AG08395 (cell line): Measurements from ENCODE around the gene ABCA4.

ENCODE experiments used
- DNase-seq: peaks from one replicate; pipeline ENCODE4 v3.0.0; 2012; ENCODE audit warnings: mixed read lengths, low spot score

The ABCA4 gene

GRCh38 chr1:94050675-94051074 lies 70.3 kb downstream of the ABCA4 start:
- DNase-seq: no peak

GRCh38 chr1:94050254-94050653 lies 70.7 kb downstream of the ABCA4 start:
- peak; percentile 40 for DNase-seq

DNA sequence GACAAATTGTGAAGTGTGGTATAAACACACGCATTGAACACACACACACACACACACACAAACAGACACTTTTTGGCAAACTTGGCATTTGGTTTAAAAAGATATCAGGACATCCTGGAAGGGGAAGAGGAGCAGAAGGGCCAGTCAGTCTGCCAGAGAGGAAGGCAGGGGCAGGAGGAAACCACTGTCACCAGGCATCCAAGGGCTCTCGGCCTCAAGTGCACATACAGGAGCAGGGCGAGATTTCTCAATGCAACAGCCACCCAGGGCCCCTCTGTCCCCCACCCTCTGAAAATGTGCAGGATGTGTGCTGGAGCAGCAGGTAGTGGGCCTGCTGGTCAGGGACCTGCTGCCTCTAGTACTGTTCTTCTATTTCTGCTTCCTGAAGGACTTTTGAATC lies 71.2 kb downstream of the ABCA4 start:
- DNase-seq: no peak

DNA sequence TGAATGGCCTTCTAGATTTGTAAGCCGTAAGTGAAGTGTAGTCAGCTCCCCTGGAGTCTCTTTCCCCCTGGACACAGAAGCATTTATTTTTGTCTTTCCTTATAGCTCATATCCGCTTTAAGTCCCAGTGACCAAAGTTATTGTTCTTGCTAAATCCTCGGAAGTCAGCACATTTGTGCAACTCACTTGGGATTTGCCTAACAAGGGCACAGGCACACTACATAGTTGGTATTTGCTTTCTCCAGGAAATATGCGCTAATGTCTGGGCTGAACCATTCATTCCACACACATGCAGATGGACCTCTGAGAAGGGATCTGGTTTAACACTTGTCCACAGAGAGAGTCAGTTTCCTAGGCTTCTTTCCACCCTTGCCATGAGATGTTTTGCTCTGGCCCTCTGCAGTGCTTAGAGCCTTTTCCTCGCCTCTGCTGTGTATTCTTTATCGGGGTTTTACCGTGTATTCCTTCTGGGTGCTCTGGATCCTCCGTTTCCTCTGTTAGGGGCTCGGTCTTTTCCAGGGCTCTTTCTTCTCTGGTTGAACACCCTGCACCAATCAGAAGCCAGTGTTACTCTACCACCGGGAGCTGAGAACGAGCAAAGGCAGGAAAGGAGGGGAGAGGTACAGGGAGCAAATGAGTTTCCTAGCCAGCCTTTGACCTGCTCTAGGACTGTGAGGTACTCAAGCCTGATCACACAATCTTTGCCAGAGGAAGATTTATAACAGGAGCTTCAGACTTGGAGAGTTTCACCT lies 72.4 kb downstream of the ABCA4 start:
- peak; percentile 72 for DNase-seq

- no peak for DNase-seq
These were observed 73.0 kb downstream of the ABCA4 start for GRCh38 chr1:94047949-94048348.

DNA sequence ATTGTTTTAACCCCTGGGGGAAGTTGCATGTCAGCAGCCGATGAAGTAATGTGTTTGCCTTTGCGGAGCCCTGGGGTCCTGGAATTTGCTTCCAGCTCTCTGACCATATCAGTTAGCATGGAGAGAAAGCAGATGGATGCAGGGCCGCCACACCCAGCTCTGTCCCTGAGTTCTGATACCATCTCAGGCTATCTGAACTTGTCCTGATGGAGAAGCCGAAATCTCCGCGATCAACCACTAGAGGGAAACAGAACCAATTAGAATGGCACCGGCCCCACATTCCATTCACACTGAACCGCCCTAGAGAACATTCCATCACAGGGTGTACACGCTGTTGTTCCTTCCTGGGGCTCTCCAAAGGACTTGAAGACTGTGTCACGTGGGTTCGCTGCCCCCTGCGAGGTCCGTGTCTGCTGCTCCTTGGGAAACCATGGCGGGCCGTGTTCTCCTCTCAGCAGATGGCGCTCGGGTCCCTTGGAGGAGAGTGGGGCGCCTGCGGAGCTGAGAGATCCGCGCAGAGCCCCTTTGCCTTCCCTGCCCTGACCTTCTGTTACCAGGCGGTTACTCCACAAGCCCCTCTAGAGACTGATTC lies 75.4 kb downstream of the ABCA4 start:
- peak; percentile 95 for DNase-seq

- no peak for DNase-seq
These were observed 76.1 kb downstream of the ABCA4 start for GRCh38 chr1:94044891-94045290.

GRCh38 chr1:94044290-94044790 lies 76.6 kb downstream of the ABCA4 start:
- no peak for DNase-seq

GRCh38 chr1:94043738-94044289 lies 77.1 kb downstream of the ABCA4 start:
- no peak for DNase-seq

- DNase-seq: no peak
These were observed 78.6 kb downstream of the ABCA4 start for GRCh38 chr1:94042388-94042787.

DNA sequence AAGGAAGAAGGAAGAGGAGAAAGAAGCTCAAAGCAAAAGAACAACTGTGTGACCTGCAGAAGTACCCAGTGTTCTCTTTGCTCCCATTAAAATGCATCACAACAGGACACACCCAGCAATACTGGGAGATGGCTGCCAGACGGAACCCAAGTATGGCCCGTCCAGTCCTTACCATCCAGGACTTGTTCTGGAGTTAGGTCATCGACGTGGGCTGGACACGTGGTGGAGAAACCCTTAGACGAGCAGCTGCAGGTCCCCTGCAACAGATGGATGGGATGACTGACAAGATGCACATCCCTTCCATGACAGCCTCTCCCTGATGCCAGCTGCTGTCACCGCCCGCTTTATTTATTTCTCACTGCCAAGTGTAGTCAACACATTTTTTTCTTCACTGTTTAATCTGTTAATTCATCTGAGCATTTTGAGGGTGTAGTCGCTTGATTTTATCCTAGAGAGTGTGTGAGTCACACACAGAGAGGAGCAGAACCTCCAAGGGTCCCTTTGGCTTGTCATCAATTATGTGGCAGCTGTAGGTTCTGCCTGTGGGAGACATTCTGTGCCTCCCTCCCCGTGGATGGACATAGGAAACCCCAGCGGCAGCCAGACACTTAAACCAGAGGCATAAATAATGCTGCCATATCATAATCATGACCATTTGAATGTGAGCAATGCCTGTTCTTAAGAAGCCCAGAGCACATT lies 80.9 kb downstream of the ABCA4 start:
- no peak for DNase-seq

DNA sequence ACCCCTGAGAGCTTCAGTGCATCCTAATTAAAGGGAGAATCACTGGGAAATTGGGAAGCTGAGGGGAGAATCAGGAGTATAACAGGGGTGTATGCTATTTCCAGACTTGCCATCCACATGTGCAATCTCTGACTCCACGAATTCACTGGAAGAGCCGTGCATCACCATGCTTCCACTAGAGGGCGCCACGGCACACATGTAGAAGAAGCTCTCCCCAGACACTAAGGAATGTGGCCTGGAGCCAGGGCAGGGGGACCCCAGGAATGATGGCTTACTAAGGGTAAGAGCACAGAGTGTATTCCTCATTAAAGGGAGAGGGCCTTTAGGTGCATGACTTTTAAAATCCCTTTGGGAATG lies 81.5 kb downstream of the ABCA4 start:
- DNase-seq: peak; percentile 60

DNA sequence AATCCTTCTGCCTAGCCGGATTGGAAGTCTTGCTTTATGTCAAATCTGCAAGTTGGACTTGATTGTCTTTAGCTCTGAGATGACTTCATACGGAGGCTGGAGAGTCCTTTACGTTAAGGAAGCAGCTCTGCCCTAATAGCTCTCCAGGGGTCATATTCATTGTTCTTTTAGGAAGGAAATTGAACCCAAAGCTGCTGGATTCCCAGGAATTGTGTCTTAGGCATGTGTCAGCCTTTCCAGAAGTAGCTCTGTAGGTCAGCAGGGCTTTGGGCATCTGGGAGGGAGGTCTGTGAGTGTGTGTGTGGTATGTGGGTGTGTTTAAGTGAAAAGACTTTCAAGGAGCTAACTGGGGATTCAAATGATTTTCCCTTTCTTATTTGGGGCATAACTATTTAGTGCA lies 82.4 kb downstream of the ABCA4 start:
- no peak for DNase-seq

DNA sequence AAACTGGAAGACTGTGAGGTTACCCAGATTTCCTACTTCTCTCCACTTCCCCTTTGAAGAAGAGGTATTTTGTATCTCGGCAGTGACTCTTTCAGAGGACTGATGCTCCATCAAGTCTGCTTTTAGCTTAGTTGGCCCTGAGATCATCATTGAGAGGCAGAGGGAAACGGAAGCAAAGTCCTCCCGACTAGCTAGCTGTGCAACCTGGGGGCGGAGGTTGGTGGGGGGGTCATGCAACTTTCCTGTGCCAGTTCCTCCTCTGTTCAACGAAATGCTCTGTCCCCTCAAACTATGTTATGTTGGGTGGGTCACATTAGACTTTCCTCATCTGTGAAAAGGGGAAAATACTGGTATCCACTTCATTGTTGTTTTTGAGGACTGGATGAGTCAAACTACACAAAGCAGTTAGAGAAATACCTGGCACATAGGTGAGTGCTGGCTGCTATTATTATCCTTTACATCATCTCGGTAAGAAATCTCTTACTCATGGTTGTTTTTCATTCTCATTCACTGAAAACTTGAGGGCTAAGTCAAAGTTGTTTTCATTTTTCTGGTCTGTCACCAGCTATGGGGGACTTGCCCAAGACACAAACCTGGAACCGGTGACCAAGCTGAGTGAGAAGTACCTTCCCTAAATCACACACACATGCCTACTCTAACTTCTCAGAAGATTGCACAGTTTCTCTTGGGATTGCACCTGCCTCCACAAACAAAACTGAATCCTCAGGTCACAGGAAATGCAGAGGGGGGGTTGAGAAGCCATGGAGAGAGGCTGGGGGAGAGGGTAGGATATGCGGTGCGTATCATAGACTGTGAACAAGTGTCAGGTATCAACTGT lies 83.3 kb downstream of the ABCA4 start:
- no peak for DNase-seq

GRCh38 chr1:94036730-94037129 lies 84.2 kb downstream of the ABCA4 start:
- no peak for DNase-seq

- no peak for DNase-seq
These were observed 87.1 kb downstream of the ABCA4 start for GRCh38 chr1:94033849-94034248.

DNA sequence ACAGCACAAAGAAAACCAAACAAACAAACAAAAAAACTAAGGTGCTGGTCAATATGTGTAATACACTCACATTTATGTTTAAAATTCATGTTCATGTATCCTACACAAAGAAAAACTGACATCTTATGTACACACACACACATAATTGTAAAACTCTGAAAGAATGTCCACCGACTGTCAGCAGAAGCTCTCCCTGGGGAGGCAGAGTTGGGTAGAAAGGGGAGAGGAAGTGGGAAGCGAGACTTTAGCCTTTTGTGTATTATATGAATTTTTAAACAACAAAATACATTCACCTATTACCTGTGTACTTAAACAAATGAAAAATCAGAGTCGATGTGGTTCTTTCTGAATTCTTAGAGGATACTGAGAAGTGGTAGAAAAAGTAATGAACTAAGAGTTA lies 88.3 kb downstream of the ABCA4 start:
- no peak for DNase-seq

GRCh38 chr1:94031591-94031990 lies 89.4 kb downstream of the ABCA4 start:
- no peak for DNase-seq

DNA sequence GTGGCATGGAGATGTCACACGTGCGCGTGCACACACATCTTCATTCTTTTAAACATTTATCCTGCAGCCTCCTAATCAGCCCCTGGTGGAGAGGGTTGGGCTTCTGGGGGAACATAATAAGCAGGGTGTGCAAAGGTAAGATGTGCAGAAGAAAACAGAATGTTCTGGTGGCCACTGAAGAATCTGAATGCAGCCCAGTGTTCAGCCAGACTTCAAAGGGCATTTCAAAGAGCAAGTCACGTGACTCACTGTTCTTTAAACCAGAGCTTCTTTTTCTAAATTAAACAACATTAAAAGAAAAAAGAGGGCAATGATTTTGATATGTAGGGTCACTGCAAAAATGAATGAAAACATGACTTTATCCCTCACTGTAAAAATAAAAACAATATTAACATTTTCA lies 89.8 kb downstream of the ABCA4 start:
- no peak for DNase-seq

GRCh38 chr1:94029130-94029993 lies 91.6 kb downstream of the ABCA4 start:
- no peak for DNase-seq
